GM08714 (cell line): ENCODE results near the gene NR3C1.

Source experiments
- H3K4me3 ChIP-seq: fragments of 200-500 bp; sonication (Bioruptor generic); 2 replicates; pipeline ENCODE4 v1.5.1; 2014; ENCODE audit warnings: mild to moderate bottlenecking, low read length, inconsistent platforms
- ZNF274 ChIP-seq: IDR thresholded peaks from 2 replicates; pipeline ENCODE4 v1.6.1; 2012; ENCODE audit warnings: mild to moderate bottlenecking, low read depth, low read length

NR3C1 gene

DNA sequence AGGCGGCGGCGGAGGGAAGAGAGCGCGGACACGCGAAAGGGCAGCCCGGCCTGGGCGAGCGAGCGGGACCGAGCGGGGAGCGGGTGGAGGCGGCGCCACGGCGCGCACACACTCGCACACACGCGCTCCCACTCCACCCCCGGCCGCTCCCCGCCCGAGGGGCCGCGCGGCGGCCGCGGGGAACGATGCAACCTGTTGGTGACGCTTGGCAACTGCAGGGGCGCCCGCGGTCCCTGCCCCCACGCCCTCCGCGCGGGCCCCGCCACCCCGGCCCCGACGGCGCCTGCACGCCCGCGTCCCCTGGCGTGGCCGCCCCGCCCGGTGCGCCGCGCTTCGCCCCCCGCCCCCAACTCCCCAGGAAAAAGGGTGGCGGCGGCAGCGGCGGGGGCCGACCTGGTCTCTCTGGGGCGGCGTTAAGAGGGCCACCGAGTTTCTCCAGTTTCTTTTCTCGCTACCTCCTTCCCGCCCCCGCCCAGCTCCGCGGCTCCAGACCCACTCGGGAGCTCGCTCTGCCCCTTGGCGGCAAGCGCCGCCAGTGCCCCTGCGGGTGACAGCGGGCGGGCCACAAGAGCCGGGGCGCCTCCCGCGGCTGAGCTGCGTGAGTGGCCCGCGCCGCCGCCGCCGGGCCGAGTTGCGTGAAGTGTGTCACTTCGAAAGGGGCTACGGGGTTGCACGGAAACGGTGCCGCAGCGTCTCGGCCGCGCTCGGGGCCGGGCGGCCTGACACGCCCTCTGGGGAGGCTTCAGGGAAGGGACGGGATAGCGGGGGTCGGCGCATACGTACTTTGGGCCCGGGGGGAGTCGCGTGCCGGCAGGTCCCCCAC lies at the start of gene NR3C1:
Gene NR3C1 (minus strand): TSS at position 94 of the 823 bp plus-strand sequence. CDS start 2,847 bp downstream, outside the sequence.
- TF ChIP-seq ZNF274: no peak
- H3K4me3 ChIP-seq: peak within 1 kb of the TSS; percentile 98

DNA sequence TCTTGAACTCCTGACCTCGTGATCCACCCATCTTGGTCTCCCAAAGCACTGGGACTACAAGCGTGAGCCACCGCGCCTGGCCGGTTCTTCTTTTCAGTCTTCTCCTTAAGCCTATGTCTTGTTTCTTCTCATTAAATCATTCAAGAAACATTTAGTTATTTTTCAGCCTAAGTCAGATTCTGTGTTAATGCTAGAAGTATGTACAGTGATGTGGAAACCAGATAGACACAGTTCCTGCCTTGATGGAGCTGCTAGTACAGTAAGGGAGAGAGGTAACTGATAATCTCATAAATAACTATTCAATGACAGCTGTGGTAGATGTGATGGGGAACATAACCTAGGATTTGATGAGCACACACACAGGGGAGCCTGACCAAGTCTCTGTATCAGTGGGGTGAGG lies 46.3 kb upstream of the NR3C1 start:
- no peak overlapping the region for H3K4me3 ChIP-seq
- TF ChIP-seq ZNF274: no peak

DNA sequence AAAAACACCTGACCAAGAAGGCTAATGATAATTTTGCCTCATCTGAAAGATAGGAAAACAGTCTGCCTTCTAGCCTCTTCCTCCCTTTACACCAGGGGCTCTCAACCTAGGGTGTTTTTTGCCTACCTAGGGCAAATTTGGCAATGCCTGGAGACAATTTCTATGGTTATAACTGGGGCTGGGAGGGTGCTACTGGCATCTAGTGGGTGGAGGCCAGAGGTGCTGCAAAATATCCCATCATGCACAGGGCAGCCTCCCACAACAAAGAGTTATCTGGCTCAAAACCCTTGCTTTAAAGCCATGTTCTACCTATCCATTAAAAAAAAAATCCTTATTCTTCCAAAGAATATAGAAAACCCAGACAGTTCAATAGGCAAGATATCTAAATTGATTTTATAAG lies 45.0 kb upstream of the NR3C1 start:
- H3K4me3 ChIP-seq: no peak overlapping the region
- TF ChIP-seq ZNF274: no peak

DNA sequence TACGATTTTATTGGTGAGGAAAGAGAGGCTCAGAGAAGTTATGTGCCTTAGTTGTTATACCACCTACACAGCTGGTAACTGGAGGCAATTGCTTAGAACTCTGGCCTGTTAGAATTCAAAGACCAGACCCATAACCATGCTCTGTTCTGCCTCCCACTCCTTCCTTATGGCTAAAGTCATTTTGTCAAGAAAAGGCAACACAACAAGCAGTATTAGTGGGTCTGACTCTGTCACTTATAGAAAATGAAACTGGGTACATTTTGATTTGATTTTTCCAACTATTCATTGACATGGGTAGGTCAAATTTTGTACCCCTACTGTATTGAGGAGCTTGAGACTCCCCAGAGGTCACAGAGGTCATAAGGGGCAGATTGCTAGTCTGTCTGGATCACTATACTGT lies 44.5 kb upstream of the NR3C1 start:
- H3K4me3 ChIP-seq: no peak overlapping the region
- no peak for TF ChIP-seq ZNF274

DNA sequence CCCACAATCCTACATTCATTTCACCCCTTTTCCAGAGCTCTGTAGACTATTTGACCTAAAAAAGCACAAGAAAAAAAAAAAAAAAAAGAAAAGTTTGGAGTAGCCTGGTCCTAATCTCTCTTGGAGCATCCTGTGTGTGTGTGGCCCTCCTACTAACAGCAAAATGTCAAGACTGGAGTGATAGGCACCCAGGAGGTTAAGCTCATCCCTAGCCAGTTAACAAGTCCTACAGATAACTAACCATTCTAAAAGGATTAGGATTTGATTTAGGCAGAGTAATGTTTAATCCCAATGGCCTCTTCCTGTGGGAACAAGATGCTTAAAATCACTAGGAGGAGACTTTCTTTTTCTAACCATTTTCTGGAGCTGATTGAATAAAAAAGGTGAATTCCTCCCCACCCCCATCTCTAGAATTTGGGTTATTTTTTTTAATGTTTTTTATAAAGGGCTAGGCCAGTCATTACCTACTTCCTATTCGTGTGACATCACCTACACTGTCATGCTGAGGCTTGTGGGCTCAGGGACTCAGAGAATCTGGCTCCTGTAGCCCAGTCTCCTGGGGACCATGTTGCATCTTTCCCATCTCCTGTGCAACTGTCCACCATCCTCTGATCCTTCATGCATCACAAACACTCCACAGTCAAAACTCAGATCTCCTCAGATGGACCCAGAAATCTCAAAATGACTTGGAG lies 43.2 kb upstream of the NR3C1 start:
- no peak overlapping the region for H3K4me3 ChIP-seq
- no peak for TF ChIP-seq ZNF274

DNA sequence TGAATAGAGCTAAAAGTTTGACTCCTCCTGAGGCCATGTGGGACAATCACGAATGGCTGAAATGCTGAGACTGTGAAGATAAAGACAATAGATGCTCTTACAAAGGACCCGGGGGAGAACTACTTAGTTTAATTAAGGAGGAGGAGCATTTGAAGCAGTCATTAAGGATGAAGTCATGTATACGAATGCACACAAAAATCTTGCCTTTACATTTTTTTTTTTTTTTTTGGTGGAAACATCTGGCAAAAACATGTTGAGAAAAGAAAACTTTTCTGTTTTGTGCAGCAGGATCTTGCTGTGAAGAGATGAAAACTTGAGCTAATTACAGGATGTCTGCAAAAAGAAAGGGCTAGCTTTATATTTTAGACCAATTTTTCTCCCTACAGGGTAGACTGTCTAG lies 42.3 kb upstream of the NR3C1 start:
- H3K4me3 ChIP-seq: no peak overlapping the region
- no peak for TF ChIP-seq ZNF274

DNA sequence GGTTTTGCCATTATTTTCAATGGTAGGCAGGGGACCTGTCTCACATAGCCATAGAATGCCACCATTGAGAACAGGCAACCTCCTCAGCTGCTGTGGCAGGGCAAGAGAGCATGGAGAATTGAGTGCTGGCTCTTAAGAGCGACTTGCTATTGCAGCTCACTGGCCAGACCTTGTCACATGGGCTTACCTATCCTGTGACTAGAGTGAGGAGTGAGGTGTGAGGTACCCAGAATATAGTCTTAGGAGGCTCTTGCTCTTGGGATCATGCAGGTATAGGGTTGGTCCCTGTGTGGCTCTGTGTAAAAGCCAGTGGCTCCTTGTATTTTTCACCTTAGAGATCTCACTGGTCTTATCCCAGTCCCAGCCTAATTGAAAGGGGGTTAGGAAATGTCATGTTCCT lies 39.8 kb upstream of the NR3C1 start:
- H3K4me3 ChIP-seq: no peak overlapping the region
- TF ChIP-seq ZNF274: no peak

DNA sequence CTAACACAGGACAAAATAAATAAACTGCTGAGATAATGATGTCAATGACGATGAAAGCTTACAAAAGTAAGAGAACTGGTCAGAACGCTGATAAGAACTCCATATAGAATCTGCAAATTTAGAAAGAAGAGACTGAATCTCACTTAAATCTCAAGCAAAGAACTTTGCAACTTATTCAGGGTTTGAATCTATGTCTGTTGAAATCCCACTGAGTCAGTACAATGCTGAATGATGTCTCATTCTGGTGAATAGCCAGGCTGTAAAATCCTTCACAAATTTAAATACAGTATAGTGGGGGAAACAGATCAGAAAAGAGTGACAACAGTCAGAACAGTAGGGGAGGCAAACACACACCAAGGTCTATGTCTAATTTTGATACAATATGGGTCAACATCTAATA lies 38.9 kb upstream of the NR3C1 start:
- H3K4me3 ChIP-seq: no peak overlapping the region
- TF ChIP-seq ZNF274: no peak

DNA sequence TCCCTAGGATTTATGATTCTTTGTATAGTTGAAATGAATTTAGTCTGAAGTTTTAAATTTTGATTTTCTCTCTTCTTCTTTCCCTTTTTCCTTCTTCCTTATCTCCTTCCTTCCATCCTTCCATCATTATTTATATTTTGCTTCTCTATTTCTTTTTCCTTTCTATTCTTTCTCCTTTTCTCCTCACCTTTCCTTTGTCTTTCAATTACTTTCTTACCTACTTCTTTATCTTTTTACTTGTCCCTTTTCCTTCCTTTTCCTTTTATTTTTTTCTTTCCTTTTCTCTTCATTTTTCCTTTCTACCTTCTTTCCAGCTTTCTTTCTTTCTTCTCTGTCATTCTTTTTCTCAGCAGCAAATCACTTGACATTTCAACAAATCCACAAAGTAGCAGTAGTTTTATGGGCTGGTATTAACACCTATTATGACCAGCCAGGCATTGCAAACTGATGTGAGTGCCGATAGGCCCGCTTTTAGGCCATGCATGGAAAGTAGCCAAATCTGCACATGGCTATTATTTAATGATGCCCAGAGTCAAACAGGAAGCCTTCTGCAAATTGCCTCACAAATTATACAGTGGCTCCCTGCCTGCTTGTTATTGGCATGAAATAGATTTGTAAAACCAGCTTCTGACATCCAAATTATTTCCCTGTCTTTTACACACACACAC lies 37.1 kb upstream of the NR3C1 start:
- TF ChIP-seq ZNF274: no peak
- no peak overlapping the region for H3K4me3 ChIP-seq

DNA sequence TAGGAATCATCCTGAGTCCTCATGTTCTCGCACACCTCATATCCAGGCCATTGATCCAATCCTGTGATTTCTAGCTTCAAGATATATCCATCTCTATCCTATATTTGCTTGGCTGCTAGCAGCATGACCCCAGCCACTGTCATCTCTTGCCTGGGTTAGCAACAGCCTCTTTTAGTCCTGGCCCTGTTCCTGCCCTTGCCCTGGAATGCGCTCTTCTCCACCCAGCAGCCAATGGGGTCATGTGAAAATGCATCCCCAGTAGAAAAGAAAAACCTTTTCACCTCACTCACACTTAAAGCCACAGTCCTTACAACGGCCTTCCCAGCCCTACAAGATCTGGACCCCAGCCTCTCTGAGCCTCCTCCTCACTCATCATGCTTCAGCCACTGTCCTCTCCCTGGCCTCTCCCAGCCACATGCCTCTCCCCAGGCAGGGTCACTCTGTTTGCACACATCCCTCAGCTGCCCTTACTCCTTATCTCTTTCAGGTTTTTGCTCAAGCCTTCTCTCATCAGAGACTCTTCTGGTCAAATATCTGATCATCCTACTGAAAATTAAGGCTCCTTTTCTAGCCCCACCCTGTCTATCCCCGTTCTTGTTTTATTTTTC lies 34.3 kb upstream of the NR3C1 start:
- no peak overlapping the region for H3K4me3 ChIP-seq
- no peak for TF ChIP-seq ZNF274

DNA sequence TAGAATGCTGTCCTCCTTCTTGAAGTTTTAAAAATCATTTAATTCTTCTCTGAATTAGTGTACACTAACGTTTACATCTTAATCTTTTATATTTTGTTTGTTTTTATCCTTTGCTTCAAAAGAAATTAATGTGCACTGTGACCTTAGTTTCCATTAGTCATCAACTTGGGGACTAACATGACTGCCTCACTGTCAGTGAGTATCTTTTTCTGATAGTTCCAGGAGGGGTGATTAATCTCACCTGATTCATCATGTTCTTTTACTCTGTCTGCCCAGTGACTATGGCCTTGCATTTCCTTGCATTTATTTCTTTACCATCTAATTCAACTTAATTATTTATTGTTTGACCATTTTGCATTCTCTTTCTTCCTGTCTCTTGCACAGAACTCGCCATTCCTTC lies 33.4 kb upstream of the NR3C1 start:
- TF ChIP-seq ZNF274: no peak
- H3K4me3 ChIP-seq: no peak overlapping the region

DNA sequence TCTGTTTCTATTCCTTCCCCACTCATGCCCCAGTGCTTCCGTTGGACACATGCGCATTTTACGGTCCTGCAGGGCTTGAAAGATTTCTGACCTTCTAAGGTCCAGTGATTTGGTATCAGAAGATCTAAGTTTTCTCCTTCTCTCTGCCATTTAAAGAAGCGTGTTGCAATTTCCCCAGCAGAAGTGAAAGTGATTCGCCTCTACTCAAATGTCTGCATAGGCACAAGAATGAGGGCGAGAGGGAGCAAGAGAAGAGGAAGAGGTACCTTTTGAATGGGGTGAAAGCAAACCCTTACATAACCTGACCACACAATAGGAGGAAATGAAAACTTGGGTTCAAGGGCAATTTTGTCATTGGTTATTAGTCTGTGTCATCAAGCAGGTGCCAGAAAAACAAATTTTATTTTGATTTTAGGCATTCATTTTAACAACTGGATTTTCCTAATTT lies 31.7 kb upstream of the NR3C1 start:
- TF ChIP-seq ZNF274: no peak
- peak overlapping the region; percentile 66 for H3K4me3 ChIP-seq

DNA sequence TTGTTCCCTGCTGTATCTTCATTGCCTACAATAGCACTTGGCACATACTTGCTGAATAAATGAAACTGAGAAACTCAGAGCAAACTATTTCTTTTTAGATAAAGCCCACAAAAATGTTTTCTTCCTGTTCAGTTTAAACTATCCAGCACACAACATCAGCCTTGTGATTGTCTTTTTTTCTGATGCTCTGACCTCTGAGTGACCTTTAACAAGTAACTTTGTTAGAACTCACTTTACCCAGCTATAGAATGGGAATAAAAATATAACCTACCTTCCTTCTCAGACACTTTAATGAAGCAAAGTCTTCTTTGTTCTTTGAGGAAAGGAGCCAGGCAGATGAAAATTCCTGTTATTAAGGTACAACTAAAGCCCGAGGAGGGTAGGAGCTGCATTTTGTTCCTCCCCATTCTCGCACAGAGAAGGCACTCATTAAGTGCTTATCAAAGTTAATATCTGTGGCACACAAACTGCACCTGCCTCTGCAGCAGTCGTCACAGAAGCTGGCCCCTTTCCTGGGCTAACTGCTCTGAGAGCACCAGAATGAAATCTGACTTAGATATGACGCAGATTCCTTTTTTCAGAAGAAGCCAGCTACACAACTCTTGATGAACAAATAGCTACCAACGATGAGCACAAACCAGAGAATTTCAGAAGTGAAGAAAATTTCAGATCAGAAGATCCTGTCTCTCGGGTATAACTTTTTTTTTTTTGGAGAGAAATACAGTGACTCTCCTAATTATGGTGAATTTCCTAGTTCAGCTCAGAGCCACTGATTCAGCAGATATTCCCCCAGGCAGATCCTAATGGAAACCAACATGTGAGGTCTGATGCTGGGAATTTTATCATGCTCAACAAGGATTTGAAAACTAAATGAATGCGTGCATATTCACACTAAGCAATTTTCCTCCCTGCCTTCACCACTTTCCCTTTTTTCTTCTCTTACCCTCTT lies 31.0 kb upstream of the NR3C1 start:
- peak overlapping the region; percentile 66 for H3K4me3 ChIP-seq

DNA sequence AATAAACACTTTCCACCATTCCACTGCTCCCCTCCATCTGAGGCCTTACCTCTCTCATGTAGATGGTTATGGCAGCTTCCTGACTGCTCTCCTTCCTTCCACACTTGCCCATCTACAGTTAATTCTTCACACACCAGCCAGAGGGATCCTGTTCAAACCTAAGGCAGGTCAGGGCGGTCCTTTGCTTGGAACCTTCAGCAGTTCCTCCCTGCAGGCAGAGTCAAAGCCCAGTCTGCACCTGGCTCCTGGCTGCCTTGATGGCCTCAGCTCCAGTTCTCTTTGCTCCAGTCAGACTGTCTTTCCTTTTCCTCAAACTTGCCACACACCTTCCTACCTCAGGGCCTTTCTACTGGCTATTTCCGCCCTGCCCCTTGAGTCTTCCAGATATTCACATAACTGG lies 30.2 kb upstream of the NR3C1 start:
- H3K4me3 ChIP-seq: peak overlapping the region; percentile 8; the same call in 1 of the 2 replicates
- no peak for TF ChIP-seq ZNF274

More for the DNA sequence above, 31.0 kb upstream of the NR3C1 start:
- TF ChIP-seq ZNF274: no peak
